WI38 (cell line): Measurements from ENCODE around the gene C8G.

Source experiments
- H3K4me3 ChIP-seq: 2 replicates; pipeline ENCODE4 v1.5.1; 2011; ENCODE audit warnings: low read depth, mild to moderate bottlenecking, control low read depth, low read length
- TF ChIP-seq, protein P1 (sequence below): IDR thresholded peaks from 2 replicates; pipeline ENCODE4 v1.5.1; 2012; ENCODE audit warnings: low read depth, mild to moderate bottlenecking, control low read depth, low read length

The C8G gene

DNA sequence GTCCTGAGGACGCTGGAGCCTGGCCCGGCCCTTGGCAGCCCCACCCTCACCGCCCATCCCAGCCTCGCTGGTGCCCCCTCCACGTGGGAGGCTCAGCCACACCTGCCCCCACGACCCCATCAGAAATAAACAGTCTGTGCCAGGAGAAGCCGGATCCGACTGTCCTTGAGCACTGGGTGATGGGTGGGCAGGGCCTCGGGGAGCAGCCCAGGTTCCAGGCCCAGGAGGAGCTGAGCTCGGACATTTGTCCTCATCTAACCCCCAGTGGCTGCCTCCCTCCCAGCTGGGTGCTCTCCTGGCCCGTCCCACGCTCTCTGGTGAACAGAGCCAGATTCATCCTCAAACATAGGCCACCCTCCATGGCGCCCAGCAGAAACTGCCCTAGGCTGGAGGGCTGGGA is 27.7 kb downstream of the C8G start:
- H3K4me3 ChIP-seq = no peak overlapping the region
- TF ChIP-seq, protein P1, sequence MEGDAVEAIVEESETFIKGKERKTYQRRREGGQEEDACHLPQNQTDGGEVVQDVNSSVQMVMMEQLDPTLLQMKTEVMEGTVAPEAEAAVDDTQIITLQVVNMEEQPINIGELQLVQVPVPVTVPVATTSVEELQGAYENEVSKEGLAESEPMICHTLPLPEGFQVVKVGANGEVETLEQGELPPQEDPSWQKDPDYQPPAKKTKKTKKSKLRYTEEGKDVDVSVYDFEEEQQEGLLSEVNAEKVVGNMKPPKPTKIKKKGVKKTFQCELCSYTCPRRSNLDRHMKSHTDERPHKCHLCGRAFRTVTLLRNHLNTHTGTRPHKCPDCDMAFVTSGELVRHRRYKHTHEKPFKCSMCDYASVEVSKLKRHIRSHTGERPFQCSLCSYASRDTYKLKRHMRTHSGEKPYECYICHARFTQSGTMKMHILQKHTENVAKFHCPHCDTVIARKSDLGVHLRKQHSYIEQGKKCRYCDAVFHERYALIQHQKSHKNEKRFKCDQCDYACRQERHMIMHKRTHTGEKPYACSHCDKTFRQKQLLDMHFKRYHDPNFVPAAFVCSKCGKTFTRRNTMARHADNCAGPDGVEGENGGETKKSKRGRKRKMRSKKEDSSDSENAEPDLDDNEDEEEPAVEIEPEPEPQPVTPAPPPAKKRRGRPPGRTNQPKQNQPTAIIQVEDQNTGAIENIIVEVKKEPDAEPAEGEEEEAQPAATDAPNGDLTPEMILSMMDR = no peak

GRCh38 chr9:136973618-136974617 is 28.9 kb downstream of the C8G start:
- TF ChIP-seq, protein P1 = no peak

GRCh38 chr9:136974817-136975535 is 29.9 kb downstream of the C8G start:
- TF ChIP-seq, protein P1 = no peak
- H3K4me3 ChIP-seq = no peak overlapping the region

More at GRCh38 chr9:136973618-136974617, 28.9 kb downstream of the C8G start:
- H3K4me3 ChIP-seq = no peak overlapping the region

DNA sequence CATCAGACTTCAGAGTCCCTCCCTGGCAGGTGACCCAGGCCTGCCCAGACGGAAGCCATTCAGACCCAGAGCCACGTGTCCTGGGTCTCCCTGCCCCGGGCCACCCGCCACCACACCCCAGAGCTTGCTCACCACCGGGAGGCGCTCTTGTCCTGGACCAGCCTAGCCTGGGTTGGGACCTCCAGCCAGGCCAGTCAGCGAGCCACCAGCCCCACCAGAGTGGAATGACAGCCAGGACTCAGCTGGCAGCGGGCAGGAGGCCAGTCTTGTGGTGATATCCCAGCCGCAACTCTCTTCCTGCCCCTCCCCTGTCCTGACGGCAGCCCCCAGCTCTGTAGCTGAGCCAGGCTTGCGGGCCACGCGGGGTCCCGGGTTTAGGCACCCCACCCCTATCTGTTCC is 30.6 kb downstream of the C8G start:
- TF ChIP-seq, protein P1 = no peak
- no peak overlapping the region for H3K4me3 ChIP-seq

DNA sequence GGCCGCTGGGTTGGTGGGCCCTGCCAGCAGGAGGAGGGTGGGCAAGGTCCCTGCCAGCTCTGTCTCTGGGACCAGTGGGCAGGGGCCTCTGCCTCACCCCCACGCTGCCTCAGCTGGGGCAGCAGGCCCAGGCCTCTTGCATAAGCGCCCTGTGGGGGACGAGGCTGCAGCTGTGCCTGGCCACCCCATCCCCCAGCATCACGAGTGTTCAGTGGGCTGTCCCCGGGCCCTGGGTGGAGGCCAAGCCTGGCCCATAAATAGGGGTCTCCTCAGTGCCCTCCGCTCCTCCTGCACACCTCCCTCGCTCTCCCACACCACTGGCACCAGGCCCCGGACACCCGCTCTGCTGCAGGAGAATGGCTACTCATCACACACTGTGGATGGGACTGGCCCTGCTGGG is 32.2 kb downstream of the C8G start, which contains the start of gene PTGDS:
Gene PTGDS (plus strand): TSS at position 282 of the 400 bp plus-strand sequence. CDS start 75 bp downstream, at position 357.
- TF ChIP-seq, protein P1 = no peak
- peak within 1 kb of the TSS; percentile 46 for H3K4me3 ChIP-seq

DNA sequence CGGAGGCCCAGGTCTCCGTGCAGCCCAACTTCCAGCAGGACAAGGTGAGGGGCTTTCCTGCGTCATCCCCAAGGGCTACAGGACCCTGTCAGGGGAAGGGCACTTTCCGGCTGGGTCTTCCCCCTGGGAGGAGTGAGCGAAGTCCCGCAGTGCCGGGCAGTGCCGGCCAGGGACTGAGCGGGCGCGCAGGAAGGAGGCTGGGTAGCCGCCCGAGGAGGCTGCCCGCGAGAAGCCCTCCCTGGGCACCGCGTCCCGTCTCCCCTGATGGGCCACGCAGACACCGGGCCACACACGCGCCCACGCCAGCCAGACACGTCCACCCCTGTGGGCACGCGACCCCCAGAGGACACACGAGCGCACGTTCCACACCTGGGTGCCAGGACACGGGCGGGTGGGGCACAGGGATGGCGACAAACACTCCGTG is 32.6 kb downstream of the C8G start:
- TF ChIP-seq, protein P1 = no peak
- H3K4me3 ChIP-seq = peak overlapping the region; percentile 46
